Spleen (tissue), 11 donors: Measurements from ENCODE around the gene NUP85. TPM values are rescaled to one million over a fixed set of nuclear protein-coding genes. Genes with fewer than 3 reads are reported as not detected.
"Not testable (repeated sequence)": the region's sequence is repeated elsewhere in the genome, so short reads cannot be mapped to it uniquely, and the experiment has no call there.

ENCODE experiments used
- DNase-seq: peaks from one replicate; pipeline ENCODE4 v3.0.0-alpha.2; 2020
- H3K27ac ChIP-seq, 8 donors: fragments of 200-600 bp; sonication (generic) in 7 of 8; 1 replicate in 4 of 8; 2 replicates in 4 of 8; pipeline versions ENCODE4 v1.5.0 to v1.8.0; 2016 to 2021; ENCODE audit warnings: inconsistent platforms in 4 of 8, mild to moderate bottlenecking in 4 of 8, moderate library complexity in 1 of 8
- H3K27me3 ChIP-seq, 7 donors: fragments of 200-600 bp; sonication (generic) in 6 of 7; replicated peaks in 1 of 7; 1 replicate in 4 of 7; 2 replicates in 3 of 7; pipeline versions ENCODE4 v1.5.0 to v1.8.0; 2016 to 2021; ENCODE audit warnings: inconsistent platforms in 3 of 7, mild to moderate bottlenecking in 1 of 7
- H3K36me3 ChIP-seq, 6 donors: fragments of 200-600 bp; sonication (generic) in 5 of 6; 1 replicate in 4 of 6; 2 replicates in 2 of 6; pipeline versions ENCODE4 v1.5.0 to v1.8.0; 2016 to 2021; ENCODE audit warnings: inconsistent platforms in 2 of 6
- H3K4me1 ChIP-seq, 6 donors: fragments of 200-600 bp; sonication (generic) in 5 of 6; 1 replicate in 3 of 6; 2 replicates in 3 of 6; pipeline versions ENCODE4 v1.5.0 to v1.8.0; 2016 to 2021; ENCODE audit warnings: inconsistent platforms in 3 of 6
- H3K4me3 ChIP-seq, 8 donors: fragments of 200-600 bp; sonication (generic) in 7 of 8; 1 replicate in 4 of 8; 2 replicates in 4 of 8; pipeline versions ENCODE4 v1.5.0 to v1.8.0; 2016 to 2021; ENCODE audit warnings: inconsistent platforms in 4 of 8, mild to moderate bottlenecking in 4 of 8, moderate library complexity in 2 of 8
- H3K9me3 ChIP-seq, 8 donors: fragments of 200-600 bp; sonication (generic) in 7 of 8; 1 replicate in 4 of 8; 2 replicates in 4 of 8; pipeline versions ENCODE4 v1.5.0 to v1.8.0; 2016 to 2021; ENCODE audit warnings: inconsistent platforms in 4 of 8
- CTCF ChIP-seq, 11 experiments: fragments of 200-600 bp in 7 of 11; fragments of 450-650 bp in 4 of 11; sonication (generic) in 4 of 11; IDR thresholded peaks in 8 of 11; conservative IDR thresholded peaks in 3 of 11; 1 replicate in 7 of 11; 2 replicates in 4 of 11; pipeline versions ENCODE4 v1.4.0 to v1.8.0; 2016 to 2021; ENCODE audit warnings: antibody characterized with exemption in 11 of 11, inconsistent platforms in 4 of 11, mild to moderate bottlenecking in 1 of 11
- POLR2A ChIP-seq, 3 donors: fragments of 450-650 bp; IDR thresholded peaks; one replicate each; pipeline ENCODE4 v1.5.1; 2017; ENCODE audit warnings: antibody characterized with exemption in 3 of 3, mild to moderate bottlenecking in 1 of 3
- POLR2AphosphoS5 ChIP-seq, 3 donors: sonication (generic); formaldehyde crosslinking; IDR thresholded peaks; one replicate each; pipeline ENCODE4 v1.5.1; 2017; ENCODE audit warnings: antibody characterized with exemption in 3 of 3
- WGBS, 5 donors: extraction: QIAGEN DNeasy Blood & Tissue Kit in 3 of 5; methylation state at CpG; one replicate each; pipeline versions ENCODE4 v1.1.5 to v1.1.7; 2013 to 2018; 5-methylcytosine and 5-hydroxymethylcytosine counted together
- intact Hi-C: fragments of 100-400 bp; cut with DNase I; formaldehyde crosslinking; loops from one replicate; pipeline ENCODE4 v1.15.0; 2023; ENCODE audit warnings: low total_unique reads
- polyA plus RNA-seq, 3 donors: library from polyadenylated mRNA; stranded (reverse); fragments of 200-250 nt; gene quantifications; one replicate each; pipeline ENCODE4 v1.2.1, GENCODE V29; 2013
- total RNA-seq, 7 donors: library from RNA; depleted of rRNA in 3 of 7; stranded (reverse); fragments of >200 nt in 3 of 7; fragmentation: NEBNext Ultra II Directional in 4 of 7; extraction: Animal tissue kit (Norgen Biotek cat#: 25700) in 4 of 7; gene quantifications; one replicate each; pipeline versions ENCODE4 v1.1.0 to v1.2.1, GENCODE V29; 2016 to 2021
- donor health status: healthy with polysubstance abuse.
- donor health status: DM: no; HTN: no; CAD: no; lungs with moderate emphysema.
- donor health status: DM: no; HTN: no; CAD: no.
- donor health status: Bipolar disorder and iron deficiency.
- donor health status: healthy.
- donor health status: DM: no; HTN: no; CAD: no.
- donor health status: DM: yes; HTN: yes; CAD: no.

The NUP85 gene
- total and polyA plus RNA-seq, 10 donors = 35.5 to 83.8 (median 63.9) TPM

- H3K36me3 ChIP-seq = peaks cover 0 to 26% (median 6%) of the 10 kb centered on the region in 6 donors
- H3K4me3 ChIP-seq = no peak overlapping the region
- no peak overlapping the region for H3K27ac ChIP-seq
- WGBS, 5 donors = 89 to 97% (median 94%) methylated on average over 5 of the region's 5 CpGs
- H3K4me1 ChIP-seq = peaks cover 0 to 5% (median under 1%) of the 10 kb centered on the region in 6 donors
- TF ChIP-seq CTCF (IDR thresholded peaks at IDR 0.05 in 8 of 11, conservative IDR thresholded peaks at IDR 0.05 in 3 of 11) (no peak), POLR2A (IDR thresholded peaks at IDR 0.05) (no peak), POLR2AphosphoS5 (IDR thresholded peaks at IDR 0.05) (no peak)
- intact Hi-C loops = no loop called here
- no peak for DNase-seq
- H3K9me3 ChIP-seq = no peaks in the 10 kb centered on the region
- H3K27me3 ChIP-seq = no peaks in the 10 kb centered on the region
Observed at GRCh38 chr17:75160211-75160610, 45.3 kb upstream of the NUP85 start.

DNA sequence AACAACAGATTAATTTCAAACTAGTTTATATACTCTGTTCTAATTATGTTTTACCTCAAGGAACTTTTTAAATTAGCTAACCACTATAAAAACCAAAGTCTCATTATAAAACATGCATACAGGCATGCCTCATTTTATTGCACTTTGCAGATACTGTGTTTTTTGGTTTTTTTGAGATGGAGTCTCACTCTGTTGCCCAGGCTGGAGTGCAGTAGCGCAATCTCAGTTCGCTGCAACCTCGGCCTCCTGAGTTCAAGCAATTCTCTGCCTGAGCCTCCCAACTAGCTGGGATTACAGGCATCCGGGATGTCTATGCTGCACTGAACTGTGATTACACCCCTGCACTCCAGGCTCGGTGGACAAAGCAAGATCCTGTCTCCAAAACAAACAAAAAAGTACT lies 42.4 kb upstream of the NUP85 start:
- H3K36me3 ChIP-seq = peaks cover 0 to 55% (median 33%) of the 10 kb centered on the region in 6 donors
- no peaks in the 10 kb centered on the region for H3K27me3 ChIP-seq
- DNase-seq = no peak
- 92 to 97% (median 94%) methylated on average over 5 of the region's 5 CpGs for WGBS, 5 donors
- no peaks in the 10 kb centered on the region for H3K4me1 ChIP-seq
- no peak overlapping the region for H3K27ac ChIP-seq
- TF ChIP-seq POLR2AphosphoS5 (IDR thresholded peaks at IDR 0.05) = no peak
- no peak for TF ChIP-seq POLR2A (IDR thresholded peaks at IDR 0.05)
- no peak for TF ChIP-seq CTCF (IDR thresholded peaks at IDR 0.05 in 8 of 11, conservative IDR thresholded peaks at IDR 0.05 in 3 of 11)
- H3K4me3 ChIP-seq = no peak overlapping the region
- H3K9me3 ChIP-seq = no peaks in the 10 kb centered on the region
- intact Hi-C loops = no loop called here

DNA sequence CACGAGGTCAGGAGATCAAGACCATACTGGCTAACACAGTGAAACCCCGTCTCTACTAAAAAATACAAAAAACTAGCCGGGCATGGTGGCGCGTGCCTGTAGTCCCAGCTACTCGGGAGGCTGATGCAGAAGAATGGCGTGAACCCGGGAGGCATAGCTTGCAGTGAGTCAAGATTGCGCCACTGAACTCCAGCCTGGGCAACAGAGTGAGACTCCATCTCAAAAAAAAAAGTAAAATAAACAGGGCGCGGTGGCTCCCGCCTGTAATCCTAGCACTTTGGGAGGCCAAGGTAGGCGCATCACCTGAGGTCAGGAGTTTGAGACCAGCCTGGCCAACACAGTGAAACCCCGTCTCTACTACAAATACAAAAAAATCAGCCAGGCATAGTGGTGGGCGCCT lies 40.9 kb upstream of the NUP85 start:
- H3K9me3 ChIP-seq, intact Hi-C loops, H3K4me3 ChIP-seq, H3K27me3 ChIP-seq, H3K27ac ChIP-seq: not testable (repeated sequence)
- DNase-seq = peak; percentile 8
- WGBS, 5 donors = 95 to 98% (median 97%) methylated on average over 15 of the region's 15 CpGs
- Histone ChIP-seq H3K36me3 (peaks cover 0 to 69% (median 41%) of the 10 kb centered on the region in 6 donors), H3K4me1 (peaks cover 0 to 12% (median 0%) of the 10 kb centered on the region in 6 donors)

- Histone ChIP-seq H3K27ac (no peak overlapping the region), H3K9me3 (no peaks in the 10 kb centered on the region), H3K4me3 (no peak overlapping the region), H3K36me3 (peaks cover 2 to 97% (median 63%) of the 10 kb centered on the region in 6 donors), H3K27me3 (no peaks in the 10 kb centered on the region), H3K4me1 (peaks cover 9 to 50% (median 18%) of the 10 kb centered on the region in 6 donors)
- TF ChIP-seq POLR2AphosphoS5 (IDR thresholded peaks at IDR 0.05) = no peak
- no peak for TF ChIP-seq POLR2A (IDR thresholded peaks at IDR 0.05)
- no peak for TF ChIP-seq CTCF (IDR thresholded peaks at IDR 0.05 in 8 of 11, conservative IDR thresholded peaks at IDR 0.05 in 3 of 11)
- DNase-seq = peak; percentile 15
- 79 to 86% (median 82%) methylated on average over 4 of the region's 4 CpGs for WGBS, 5 donors
- intact Hi-C loops = no loop called here
Observed at GRCh38 chr17:75168998-75169397, 36.5 kb upstream of the NUP85 start.

GRCh38 chr17:75173526-75173925 lies 32.0 kb upstream of the NUP85 start:
- 89 to 94% (median 91%) methylated on average over 4 of the region's 4 CpGs for whole genome bisulfite sequencing, 5 donors
- Histone ChIP-seq H3K27me3 (no peaks in the 10 kb centered on the region), H3K4me1 (peaks cover 9 to 90% (median 36%) of the 10 kb centered on the region in 6 donors), H3K27ac (no peak overlapping the region), H3K4me3 (no peak overlapping the region), H3K36me3 (peaks cover 3 to 98% (median 64%) of the 10 kb centered on the region in 6 donors), H3K9me3 (no peaks in the 10 kb centered on the region)
- DNase-seq = peak; percentile 14
- no peak for TF ChIP-seq POLR2A (IDR thresholded peaks at IDR 0.05)
- no peak for TF ChIP-seq CTCF (IDR thresholded peaks at IDR 0.05 in 8 of 11, conservative IDR thresholded peaks at IDR 0.05 in 3 of 11)
- no peak for TF ChIP-seq POLR2AphosphoS5 (IDR thresholded peaks at IDR 0.05)
- intact Hi-C loops = loop anchor here (10.0 kb wide), 1 partner anchor 59 kb away; no protein-coding TSS in a partner anchor
